NT2/D1 (cell line): ENCODE measurements around the gene FCSK.

Experiments
- SUZ12 ChIP-seq: IDR thresholded peaks from 2 replicates; pipeline ENCODE4 v1.6.1; 2011; ENCODE audit not compliant: insufficient read length, insufficient read depth; ENCODE audit errors: extremely low read depth
- YY1 ChIP-seq: IDR thresholded peaks from 2 replicates; pipeline ENCODE4 v1.6.1; 2011; ENCODE audit not compliant: insufficient read length, insufficient read depth
- ZNF274 ChIP-seq: IDR thresholded peaks from 2 replicates; pipeline ENCODE4 v1.6.1; 2011; ENCODE audit warnings: mild to moderate bottlenecking, low read depth, low read length

DNA sequence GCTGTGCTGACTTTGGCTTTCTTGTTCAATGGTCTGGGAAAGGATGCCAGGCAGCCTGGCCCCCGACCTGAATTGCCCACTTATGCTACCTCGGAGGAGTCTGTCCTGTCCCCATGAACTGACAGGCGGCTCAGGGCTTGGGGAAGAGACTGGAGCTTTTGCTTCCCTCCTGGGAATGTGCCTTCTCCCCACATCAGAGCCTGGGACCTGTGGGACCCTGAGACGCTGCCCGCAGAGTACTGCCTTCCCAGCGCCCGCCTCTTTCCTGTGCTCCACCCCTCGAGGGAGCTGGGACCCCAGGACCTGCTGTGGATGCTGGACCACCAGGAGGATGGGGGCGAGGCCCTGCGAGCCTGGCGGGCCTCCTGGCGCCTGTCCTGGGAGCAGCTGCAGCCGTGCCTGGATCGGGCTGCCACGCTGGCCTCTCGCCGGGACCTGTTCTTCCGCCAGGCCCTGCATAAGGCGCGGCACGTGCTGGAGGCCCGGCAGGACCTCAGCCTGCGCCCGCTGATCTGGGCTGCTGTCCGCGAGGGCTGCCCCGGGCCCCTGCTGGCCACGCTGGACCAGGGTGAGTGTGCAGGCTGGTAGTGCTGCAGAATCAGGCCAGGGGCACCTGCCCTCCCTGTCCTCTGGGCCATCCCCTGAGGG, 18.5 kb downstream of the FCSK start:
- no peak for TF ChIP-seq YY1
- no peak for TF ChIP-seq ZNF274
- no peak for TF ChIP-seq SUZ12
